Hematopoietic multipotent progenitor cell treated with erythropoietin and hydrocortisone succinate and interleukin-3 and kit ligand, for 4 days (in vitro differentiated cells): ENCODE data around the gene TYW1B.
"Not testable (repeated sequence)": the region's sequence is repeated elsewhere in the genome, so short reads cannot be mapped to it uniquely, and the experiment has no call there.

Source experiments
- DNase-seq: peaks from one replicate; pipeline ENCODE4 v3.0.0-alpha.2; 2015

Gene TYW1B

GRCh38 chr7:72621761-72622187 lies 206.2 kb downstream of the TYW1B start:
- not testable (repeated sequence) for DNase-seq

- not testable (repeated sequence) for DNase-seq
These were observed 207.1 kb downstream of the TYW1B start for GRCh38 chr7:72620923-72621322.

- DNase-seq: not testable (repeated sequence)
These were observed 209.4 kb downstream of the TYW1B start for GRCh38 chr7:72618435-72619180.

GRCh38 chr7:72609761-72610160 lies 218.2 kb downstream of the TYW1B start:
- not testable (repeated sequence) for DNase-seq

- DNase-seq: not testable (repeated sequence)
These were observed 220.0 kb downstream of the TYW1B start for GRCh38 chr7:72607988-72608387.

- not testable (repeated sequence) for DNase-seq
These were observed 222.1 kb downstream of the TYW1B start for GRCh38 chr7:72605863-72606431.

GRCh38 chr7:72604771-72605611 lies 223.0 kb downstream of the TYW1B start:
- DNase-seq: not testable (repeated sequence)

- DNase-seq: not testable (repeated sequence)
These were observed 224.5 kb downstream of the TYW1B start for GRCh38 chr7:72603476-72603875.

- DNase-seq: no peak
These were observed 224.9 kb downstream of the TYW1B start for GRCh38 chr7:72603073-72603472.

- DNase-seq: peak; percentile 64
These were observed 226.3 kb downstream of the TYW1B start for GRCh38 chr7:72601683-72602082.

GRCh38 chr7:72590023-72590422 lies 238.0 kb downstream of the TYW1B start:
- DNase-seq: not testable (repeated sequence)

GRCh38 chr7:72587267-72587666 lies 240.7 kb downstream of the TYW1B start:
- DNase-seq: peak; percentile 5

- DNase-seq: not testable (repeated sequence)
These were observed 243.4 kb downstream of the TYW1B start for GRCh38 chr7:72584576-72584975.

- not testable (repeated sequence) for DNase-seq
These were observed 244.2 kb downstream of the TYW1B start for GRCh38 chr7:72583620-72584361.

- not testable (repeated sequence) for DNase-seq
These were observed 247.7 kb downstream of the TYW1B start for GRCh38 chr7:72580142-72580770.

- no peak for DNase-seq
These were observed 250.9 kb downstream of the TYW1B start for GRCh38 chr7:72577107-72577506.

- not testable (repeated sequence) for DNase-seq
These were observed 266.0 kb downstream of the TYW1B start for GRCh38 chr7:72561988-72562387.

GRCh38 chr7:72559546-72559945 lies 268.5 kb downstream of the TYW1B start:
- DNase-seq: not testable (repeated sequence)

GRCh38 chr7:72556733-72557132 lies 271.3 kb downstream of the TYW1B start:
- not testable (repeated sequence) for DNase-seq

GRCh38 chr7:72555238-72555637 lies 272.8 kb downstream of the TYW1B start:
- DNase-seq: not testable (repeated sequence)

- DNase-seq: not testable (repeated sequence)
These were observed 273.6 kb downstream of the TYW1B start for GRCh38 chr7:72554401-72554800.

GRCh38 chr7:72550454-72550853 lies 277.5 kb downstream of the TYW1B start:
- peak; percentile 13 for DNase-seq
